CD14-positive monocyte (primary cell): ENCODE measurements around the gene SLC38A8. TPM values are rescaled to one million over a fixed set of nuclear protein-coding genes. Genes with fewer than 3 reads are reported as not detected.

Source experiments
- DNase-seq, 3 donors: peaks; one replicate each; pipeline ENCODE4 v3.0.0-alpha.2; 2011 to 2022
- H2AFZ ChIP-seq: 2 replicates; pipeline ENCODE4 v1.6.0; 2012; ENCODE audit warnings: mild to moderate bottlenecking, low read depth, low read length, inconsistent platforms; ENCODE audit not compliant: insufficient read depth, poor library complexity, severe bottlenecking
- H3K27ac ChIP-seq, 2 donors: 1 replicate in 1 of 2; 2 replicates in 1 of 2; pipeline ENCODE4 v1.5.1; 2012 to 2013; ENCODE audit warnings: low read length in 2 of 2, control low read depth in 1 of 2, inconsistent platforms in 1 of 2, low read depth in 1 of 2, mild to moderate bottlenecking in 1 of 2
- H3K27me3 ChIP-seq, 2 donors: one replicate each; pipeline versions ENCODE4 v1.6.0 to v1.6.1; 2011 to 2013; ENCODE audit warnings: low read length in 2 of 2; ENCODE audit not compliant: control insufficient read depth in 2 of 2, insufficient read depth in 2 of 2
- H3K36me3 ChIP-seq, 2 donors: replicated peaks in 1 of 2; 1 replicate in 1 of 2; 2 replicates in 1 of 2; pipeline versions ENCODE4 v1.5.1 to v1.6.1; 2012 to 2013; ENCODE audit warnings: low read length in 2 of 2, control low read depth in 1 of 2, inconsistent platforms in 1 of 2, mild to moderate bottlenecking in 1 of 2; ENCODE audit not compliant: insufficient read depth in 2 of 2, control insufficient read depth in 1 of 2
- H3K4me1 ChIP-seq, 2 donors: 1 replicate in 1 of 2; 2 replicates in 1 of 2; pipeline versions ENCODE4 v1.5.1 to v1.6.1; 2012 to 2013; ENCODE audit warnings: low read length in 2 of 2, control low read depth in 1 of 2, inconsistent platforms in 1 of 2, mild to moderate bottlenecking in 1 of 2, moderate library complexity in 1 of 2; ENCODE audit not compliant: insufficient read depth in 2 of 2, control insufficient read depth in 1 of 2
- H3K4me2 ChIP-seq: replicated peaks from 2 replicates; pipeline ENCODE3; 2012; ENCODE audit warnings: low read length, moderate library complexity, mild to moderate bottlenecking; ENCODE audit not compliant: poor library complexity, severe bottlenecking; ENCODE audit errors: extremely low read depth
- H3K4me3 ChIP-seq, 3 experiments: fragments of 200-600 bp in 1 of 3; sonication (generic) in 1 of 3; replicated peaks in 1 of 3; 1 replicate in 2 of 3; 2 replicates in 1 of 3; pipeline ENCODE4 v1.5.1; 2011 to 2013; ENCODE audit warnings: low read length in 3 of 3, mild to moderate bottlenecking in 3 of 3, control low read depth in 2 of 3, low read depth in 2 of 3, inconsistent platforms in 1 of 3, moderate library complexity in 1 of 3
- H3K79me2 ChIP-seq: 2 replicates; pipeline ENCODE4 v1.6.0; 2012; ENCODE audit warnings: mild to moderate bottlenecking, control low read depth, inconsistent platforms, low read length, moderate library complexity; ENCODE audit not compliant: insufficient read depth
- H3K9ac ChIP-seq: 2 replicates; pipeline ENCODE4 v1.6.0; 2017; ENCODE audit warnings: low read length, mild to moderate bottlenecking; ENCODE audit not compliant: insufficient read depth, poor library complexity, severe bottlenecking
- H3K9me3 ChIP-seq, 2 donors: replicated peaks in 1 of 2; 1 replicate in 1 of 2; 2 replicates in 1 of 2; pipeline versions ENCODE4 v1.5.1 to v1.6.1; 2012 to 2013; ENCODE audit warnings: low read length in 2 of 2, control low read depth in 1 of 2; ENCODE audit not compliant: control insufficient read depth in 1 of 2, insufficient read depth in 1 of 2
- H4K20me1 ChIP-seq: 2 replicates; pipeline ENCODE4 v1.6.0; 2012; ENCODE audit warnings: mild to moderate bottlenecking, low read length, control low read depth, moderate library complexity; ENCODE audit not compliant: insufficient read depth
- H3K27ac Mint-ChIP-seq, 7 donors: one replicate each; pipeline ENCODE4 v1.8.0; 2020; ENCODE audit warnings: mild to moderate bottlenecking in 7 of 7, mixed read lengths in 7 of 7, moderate library complexity in 6 of 7, inconsistent platforms in 2 of 7
- H3K27me3 Mint-ChIP-seq, 3 donors: one replicate each; pipeline ENCODE4 v1.8.0; 2021 to 2022; ENCODE audit warnings: low read depth in 3 of 3, mild to moderate bottlenecking in 3 of 3, mixed read lengths in 3 of 3, moderate library complexity in 3 of 3, inconsistent platforms in 1 of 3
- H3K36me3 Mint-ChIP-seq, 2 donors: one replicate each; pipeline ENCODE4 v1.8.0; 2020; ENCODE audit warnings: mixed read lengths in 2 of 2, inconsistent platforms in 1 of 2, mild to moderate bottlenecking in 1 of 2
- H3K4me1 Mint-ChIP-seq: one replicate; pipeline ENCODE4 v1.8.0; 2020; ENCODE audit warnings: mild to moderate bottlenecking, mixed read lengths
- H3K4me3 Mint-ChIP-seq, 2 donors: one replicate each; pipeline ENCODE4 v1.8.0; 2020; ENCODE audit warnings: mild to moderate bottlenecking in 2 of 2, mixed read lengths in 2 of 2, moderate library complexity in 1 of 2
- H3K9me3 Mint-ChIP-seq, 7 donors: one replicate each; pipeline ENCODE4 v1.8.0; 2020 to 2022; ENCODE audit warnings: mixed read lengths in 7 of 7, mild to moderate bottlenecking in 6 of 7, moderate library complexity in 6 of 7, inconsistent platforms in 2 of 7
- WGBS: methylation state at CpG from one replicate; pipeline ENCODE4 v1.1.5; 2013; ENCODE audit warnings: missing lambda C conversion rate; ENCODE audit not compliant: insufficient coverage; 5-methylcytosine and 5-hydroxymethylcytosine counted together
- intact Hi-C, 2 donors: fragments of 100-400 bp; cut with micrococcal nuclease; formaldehyde crosslinking; loops; one replicate each; pipeline versions ENCODE4 v1.15.0 to v1.15.1; 2023
- polyA plus RNA-seq, 3 donors: library from polyadenylated mRNA; depleted of rRNA in 1 of 3; unstranded in 2 of 3; stranded (reverse) in 1 of 3; fragments of 300-500 nt in 2 of 3; fragments of >200 nt in 1 of 3; fragmentation: Illumina TruSeq in 2 of 3; gene quantifications; 1 replicate in 2 of 3; 2 replicates in 1 of 3; pipeline ENCODE4 v1.2.3, GENCODE V29; 2012 to 2021
- TF ChIP-seq, protein P1 (sequence below): fragments of 200-600 bp; IDR thresholded peaks from one replicate; pipeline ENCODE4 v1.8.0; 2022; ENCODE audit warnings: antibody characterized with exemption, mild to moderate bottlenecking

Gene SLC38A8
- polyA plus RNA-seq, 3 donors = not detected

DNA sequence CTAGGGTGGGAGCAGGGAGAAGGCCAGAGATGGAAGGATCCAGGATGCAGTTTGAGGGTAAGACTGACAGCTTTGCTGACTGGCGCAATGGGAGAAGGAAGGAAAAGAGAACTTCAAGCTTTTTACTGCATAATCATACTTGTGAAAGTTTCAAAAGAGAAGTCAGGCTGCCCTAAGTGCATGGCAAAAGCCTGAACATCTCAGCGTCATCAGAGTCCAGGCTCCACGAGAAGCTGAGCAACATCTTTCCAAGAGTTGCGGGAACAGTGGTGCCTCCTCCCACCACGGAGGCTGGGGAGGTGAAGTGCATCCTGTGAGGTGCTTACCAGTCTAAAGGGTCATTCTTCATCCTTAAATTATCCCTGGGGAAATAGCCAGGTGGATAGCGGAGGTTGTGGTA is 26.9 kb upstream of the SLC38A8 start:
- peak overlapping the region; percentile 68 to 79 for H3K27ac ChIP-seq
- peaks cover 31% of the 10 kb centered on the region for H3K4me1 Mint-ChIP-seq
- H3K9me3 Mint-ChIP-seq = no peaks in the 10 kb centered on the region
- peak overlapping the region in 1 of 3 experiments; percentile 50 for H3K4me3 ChIP-seq
- no peaks in the 10 kb centered on the region for H3K9me3 ChIP-seq
- WGBS = no CpG with 5 or more reads among the region's 6 CpGs
- peak overlapping the region; percentile 93 to 97 (median 97) for H3K27ac Mint-ChIP-seq
- no peak overlapping the region for H3K9ac ChIP-seq
- peaks cover 28 to 31% of the 10 kb centered on the region in 2 donors for H3K4me1 ChIP-seq
- intact Hi-C loops = loop anchor here in 1 of 2 donors (5.0 kb wide), 2 partner anchors 33 to 113 kb away; no protein-coding TSS in a partner anchor
- H3K36me3 ChIP-seq = peaks cover 59 to 87% of the 10 kb centered on the region in 2 donors
- H2AFZ ChIP-seq = no peak overlapping the region
- H3K4me2 ChIP-seq = peak overlapping the region; percentile 49
- H3K4me3 Mint-ChIP-seq = peak overlapping the region; percentile 62 to 86
- TF ChIP-seq, protein P1, sequence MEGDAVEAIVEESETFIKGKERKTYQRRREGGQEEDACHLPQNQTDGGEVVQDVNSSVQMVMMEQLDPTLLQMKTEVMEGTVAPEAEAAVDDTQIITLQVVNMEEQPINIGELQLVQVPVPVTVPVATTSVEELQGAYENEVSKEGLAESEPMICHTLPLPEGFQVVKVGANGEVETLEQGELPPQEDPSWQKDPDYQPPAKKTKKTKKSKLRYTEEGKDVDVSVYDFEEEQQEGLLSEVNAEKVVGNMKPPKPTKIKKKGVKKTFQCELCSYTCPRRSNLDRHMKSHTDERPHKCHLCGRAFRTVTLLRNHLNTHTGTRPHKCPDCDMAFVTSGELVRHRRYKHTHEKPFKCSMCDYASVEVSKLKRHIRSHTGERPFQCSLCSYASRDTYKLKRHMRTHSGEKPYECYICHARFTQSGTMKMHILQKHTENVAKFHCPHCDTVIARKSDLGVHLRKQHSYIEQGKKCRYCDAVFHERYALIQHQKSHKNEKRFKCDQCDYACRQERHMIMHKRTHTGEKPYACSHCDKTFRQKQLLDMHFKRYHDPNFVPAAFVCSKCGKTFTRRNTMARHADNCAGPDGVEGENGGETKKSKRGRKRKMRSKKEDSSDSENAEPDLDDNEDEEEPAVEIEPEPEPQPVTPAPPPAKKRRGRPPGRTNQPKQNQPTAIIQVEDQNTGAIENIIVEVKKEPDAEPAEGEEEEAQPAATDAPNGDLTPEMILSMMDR = no peak
- H3K79me2 ChIP-seq = peaks cover 3% of the 10 kb centered on the region
- H3K27me3 ChIP-seq = no peaks in the 10 kb centered on the region
- DNase-seq = peak; percentile 69 to 83 (median 69)
- H3K27me3 Mint-ChIP-seq = peaks cover 0 to 3% (median 0%) of the 10 kb centered on the region in 3 donors
- no peaks in the 10 kb centered on the region for H4K20me1 ChIP-seq
- peaks cover 79 to 87% of the 10 kb centered on the region in 2 donors for H3K36me3 Mint-ChIP-seq

DNA sequence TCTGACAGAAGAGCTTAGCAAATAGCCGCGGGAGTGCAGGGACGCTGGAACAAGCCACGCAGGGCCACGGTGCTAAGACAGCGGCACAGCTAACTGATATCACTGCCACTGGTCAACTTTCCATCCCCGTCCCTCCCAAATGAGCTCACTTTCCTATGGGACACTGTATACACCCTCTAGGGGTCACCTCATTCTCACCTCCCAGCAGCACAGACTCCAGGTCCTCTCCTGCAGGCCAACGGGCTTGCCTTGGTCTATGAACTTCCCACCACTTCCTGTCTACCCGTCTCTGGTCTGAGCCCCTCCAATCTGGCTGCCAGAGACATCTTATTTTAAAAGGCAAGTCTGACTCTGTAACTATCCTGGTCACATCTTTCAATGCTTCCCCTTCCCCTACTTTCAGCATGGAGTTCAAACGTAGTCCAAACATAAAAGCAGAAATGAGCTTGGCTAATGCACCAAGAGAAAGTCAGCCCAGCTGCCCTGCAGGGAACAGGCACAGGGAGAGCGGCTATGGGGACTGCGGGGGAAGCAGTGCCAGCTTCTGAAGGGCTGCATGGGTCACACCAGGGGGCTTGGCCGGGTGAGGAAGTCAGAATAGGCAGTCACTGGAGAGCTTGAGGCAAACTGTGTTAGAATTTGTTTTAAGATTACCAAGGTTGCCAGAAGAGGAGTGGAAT is 26.3 kb upstream of the SLC38A8 start:
- Histone ChIP-seq H3K9ac (no peak overlapping the region), H3K36me3 (peaks cover 59 to 87% of the 10 kb centered on the region in 2 donors), H3K27me3 (no peaks in the 10 kb centered on the region), H3K4me1 (peaks cover 28 to 31% of the 10 kb centered on the region in 2 donors), H3K9me3 (no peaks in the 10 kb centered on the region), H3K27ac (peak overlapping the region; percentile 68 to 79), H3K4me2 (peak overlapping the region; percentile 49), H3K79me2 (peaks cover 3% of the 10 kb centered on the region), H4K20me1 (no peaks in the 10 kb centered on the region), H3K4me3 (peak overlapping the region in 1 of 3 experiments; percentile 50), H2AFZ (no peak overlapping the region)
- Mint-ChIP-seq H3K4me3 (peak overlapping the region; percentile 62 to 86), H3K9me3 (no peaks in the 10 kb centered on the region), H3K27me3 (peaks cover 0 to 3% (median 0%) of the 10 kb centered on the region in 3 donors), H3K36me3 (peaks cover 79 to 87% of the 10 kb centered on the region in 2 donors), H3K27ac (peak overlapping the region; percentile 93 to 97 (median 97)), H3K4me1 (peaks cover 31% of the 10 kb centered on the region)
- DNase-seq = peak; percentile 31 to 49 (median 46)
- intact Hi-C loops = loop anchor here in 1 of 2 donors (5.0 kb wide), 2 partner anchors 33 to 113 kb away; no protein-coding TSS in a partner anchor
- 55% methylated on average over 13 of the region's 13 CpGs for WGBS
- TF ChIP-seq, protein P1 = no peak
